HG02798 (cell line): ENCODE results near the gene KDM1B.

Experiments
- ATAC-seq: cut with Tn5 transposase; IDR thresholded peaks from one replicate; pipeline ENCODE4 v1.9.1; 2021; ENCODE audit warnings: mild to moderate bottlenecking; ENCODE audit not compliant: unreplicated experiment, poor library complexity

KDM1B gene, protein sequence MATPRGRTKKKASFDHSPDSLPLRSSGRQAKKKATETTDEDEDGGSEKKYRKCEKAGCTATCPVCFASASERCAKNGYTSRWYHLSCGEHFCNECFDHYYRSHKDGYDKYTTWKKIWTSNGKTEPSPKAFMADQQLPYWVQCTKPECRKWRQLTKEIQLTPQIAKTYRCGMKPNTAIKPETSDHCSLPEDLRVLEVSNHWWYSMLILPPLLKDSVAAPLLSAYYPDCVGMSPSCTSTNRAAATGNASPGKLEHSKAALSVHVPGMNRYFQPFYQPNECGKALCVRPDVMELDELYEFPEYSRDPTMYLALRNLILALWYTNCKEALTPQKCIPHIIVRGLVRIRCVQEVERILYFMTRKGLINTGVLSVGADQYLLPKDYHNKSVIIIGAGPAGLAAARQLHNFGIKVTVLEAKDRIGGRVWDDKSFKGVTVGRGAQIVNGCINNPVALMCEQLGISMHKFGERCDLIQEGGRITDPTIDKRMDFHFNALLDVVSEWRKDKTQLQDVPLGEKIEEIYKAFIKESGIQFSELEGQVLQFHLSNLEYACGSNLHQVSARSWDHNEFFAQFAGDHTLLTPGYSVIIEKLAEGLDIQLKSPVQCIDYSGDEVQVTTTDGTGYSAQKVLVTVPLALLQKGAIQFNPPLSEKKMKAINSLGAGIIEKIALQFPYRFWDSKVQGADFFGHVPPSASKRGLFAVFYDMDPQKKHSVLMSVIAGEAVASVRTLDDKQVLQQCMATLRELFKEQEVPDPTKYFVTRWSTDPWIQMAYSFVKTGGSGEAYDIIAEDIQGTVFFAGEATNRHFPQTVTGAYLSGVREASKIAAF

DNA sequence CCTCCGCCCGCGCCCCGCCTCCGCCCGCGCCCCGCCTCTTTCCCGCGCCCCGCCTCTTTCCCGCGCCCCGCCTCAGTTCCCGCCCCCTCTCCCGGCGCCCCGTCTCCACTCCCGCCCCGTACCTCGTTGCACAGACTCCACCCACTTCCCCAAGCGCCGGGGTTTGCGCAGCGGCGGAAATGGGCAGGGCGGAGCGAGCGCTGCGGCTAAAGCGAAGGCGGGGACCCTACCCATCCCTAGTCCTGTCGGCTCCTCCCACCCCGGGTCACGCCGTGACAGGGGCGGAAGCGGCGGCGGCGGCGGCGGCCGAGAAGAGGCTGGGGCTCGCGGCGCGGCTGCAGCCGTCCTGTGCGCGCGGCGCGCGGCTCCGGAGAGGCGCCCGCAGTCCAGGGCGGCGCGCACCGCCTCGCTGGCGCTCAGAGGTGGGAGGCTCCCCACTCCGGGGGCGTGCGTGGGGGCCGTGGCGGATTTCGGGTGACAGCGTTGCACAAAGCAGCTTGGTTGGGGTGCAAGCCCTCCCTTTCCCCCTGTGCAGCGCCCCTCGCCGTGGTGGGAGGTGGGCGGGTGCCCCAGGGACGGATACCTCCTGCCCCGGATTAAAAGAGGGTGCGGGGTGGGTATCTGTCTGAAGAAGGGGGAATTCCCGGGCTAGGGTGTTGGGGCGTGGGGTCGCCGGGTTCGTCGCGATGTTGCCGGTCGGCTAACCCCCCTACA, at the start of gene KDM1B:
Gene KDM1B (plus strand): TSS at position 273 of the 714 bp plus-strand sequence. CDS start 4,474 bp downstream, outside the sequence.
- peak; percentile 91 for ATAC-seq

DNA sequence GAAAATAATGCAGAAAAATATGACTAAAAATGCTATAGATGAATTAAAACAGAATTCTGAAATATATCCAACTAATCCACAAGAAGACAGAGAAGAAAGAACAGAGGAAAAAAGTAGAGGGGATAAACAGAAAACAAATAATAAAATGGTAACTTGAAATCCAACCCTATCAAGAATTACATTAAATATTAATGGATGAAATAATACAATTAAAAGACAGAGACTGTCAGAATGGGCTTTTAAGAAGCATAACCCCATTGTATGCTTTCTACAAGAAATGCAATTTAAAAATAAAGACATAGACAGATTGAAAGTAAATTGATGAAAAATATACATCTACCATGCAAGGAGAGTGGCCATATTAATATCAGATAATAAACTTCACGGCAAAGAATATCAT, 48.2 kb upstream of the KDM1B start:
- ATAC-seq = no peak

DNA sequence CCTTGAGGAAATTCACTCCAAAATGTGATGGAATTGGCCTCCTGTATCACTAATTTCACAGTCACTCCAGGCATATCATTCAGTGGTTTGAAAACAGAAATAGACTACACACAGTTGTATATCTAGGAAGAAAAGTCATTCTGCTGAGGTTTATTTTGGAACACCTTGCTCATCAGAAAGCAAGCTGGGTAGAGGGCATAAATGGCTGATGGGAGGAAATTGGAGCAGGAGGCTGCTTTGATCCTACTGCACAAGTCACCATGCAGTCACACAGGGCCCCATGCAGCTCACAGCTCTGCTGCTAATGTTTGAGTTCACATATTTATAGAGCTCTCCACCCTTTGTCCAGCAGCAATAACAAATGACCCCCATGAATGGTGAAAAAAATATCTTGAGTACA, 45.1 kb upstream of the KDM1B start:
- ATAC-seq = no peak

DNA sequence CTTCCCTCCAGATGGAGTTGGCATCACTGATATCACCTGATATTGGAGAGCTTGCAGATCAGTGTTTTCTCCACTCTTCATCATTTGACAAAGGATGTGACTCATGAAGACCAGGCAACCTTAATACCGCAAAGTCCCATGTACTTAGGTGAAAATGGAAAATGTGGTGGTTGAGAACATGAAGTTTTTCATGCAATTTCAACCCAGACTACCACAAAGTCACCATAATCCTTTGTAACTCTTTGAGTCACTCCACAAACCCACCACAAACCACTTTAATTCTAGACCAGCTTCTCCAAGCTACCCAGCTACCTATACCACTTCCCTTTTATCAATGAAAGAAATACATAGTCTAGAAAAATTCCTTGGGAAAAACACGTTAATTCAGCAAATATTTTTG, 39.9 kb upstream of the KDM1B start:
- no peak for ATAC-seq

DNA sequence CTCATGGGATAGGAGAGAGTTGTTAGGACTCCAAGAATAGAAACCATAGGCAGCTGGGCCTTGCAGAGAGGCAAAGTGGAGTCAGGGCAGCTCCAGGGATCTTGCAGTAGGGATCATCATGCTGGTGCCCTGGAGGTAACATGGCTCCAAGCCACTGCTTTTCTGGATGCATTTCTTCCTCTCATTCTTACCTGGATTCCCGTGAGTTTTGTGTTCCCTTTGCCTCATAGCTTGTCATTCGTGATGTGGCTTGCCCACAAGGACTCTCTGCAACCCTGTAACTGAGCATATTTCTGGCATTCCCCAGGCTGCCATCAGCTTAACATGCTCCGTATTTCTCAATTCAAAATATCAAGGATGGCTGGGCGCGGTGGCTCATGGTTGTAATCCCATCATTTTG, 38.1 kb upstream of the KDM1B start:
- no peak for ATAC-seq

DNA sequence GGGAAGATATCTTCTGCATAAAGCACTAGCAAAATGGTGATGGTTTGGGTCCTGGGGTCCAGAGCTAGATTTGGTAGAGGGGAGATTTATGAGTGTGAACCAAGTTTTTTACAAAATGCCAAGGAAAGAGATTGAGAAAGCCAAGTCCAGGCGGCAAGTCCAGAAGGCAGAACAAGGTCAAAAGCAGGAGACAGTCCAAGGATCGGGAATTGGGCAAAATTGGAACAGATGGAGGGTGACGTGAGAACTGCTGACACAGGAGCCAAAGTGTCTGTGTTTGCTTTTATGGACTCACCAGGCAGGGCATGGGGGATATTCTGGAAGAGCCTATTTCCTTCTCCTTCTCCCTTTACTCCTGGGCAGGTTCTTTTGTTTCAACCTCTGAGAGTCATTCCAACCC, 36.9 kb upstream of the KDM1B start:
- ATAC-seq = no peak

DNA sequence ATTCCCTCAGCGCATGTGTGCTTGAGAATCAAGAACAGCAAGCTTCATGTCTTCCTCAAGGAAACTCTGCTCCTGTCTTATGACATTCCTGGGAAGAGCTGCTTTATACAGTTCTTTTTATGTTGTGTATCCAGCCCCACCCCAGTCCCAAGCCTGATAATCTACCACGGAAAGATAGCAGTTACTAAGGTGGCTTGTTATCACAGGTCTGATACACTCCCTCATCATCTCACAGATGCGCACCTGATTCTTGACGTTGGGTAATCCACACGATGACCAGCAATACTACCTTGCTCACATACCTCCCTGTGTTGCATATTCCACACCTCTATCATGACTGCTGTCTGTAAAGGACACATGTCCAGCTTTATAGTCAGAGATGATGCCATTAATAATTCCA, 36.0 kb upstream of the KDM1B start:
- no peak for ATAC-seq

DNA sequence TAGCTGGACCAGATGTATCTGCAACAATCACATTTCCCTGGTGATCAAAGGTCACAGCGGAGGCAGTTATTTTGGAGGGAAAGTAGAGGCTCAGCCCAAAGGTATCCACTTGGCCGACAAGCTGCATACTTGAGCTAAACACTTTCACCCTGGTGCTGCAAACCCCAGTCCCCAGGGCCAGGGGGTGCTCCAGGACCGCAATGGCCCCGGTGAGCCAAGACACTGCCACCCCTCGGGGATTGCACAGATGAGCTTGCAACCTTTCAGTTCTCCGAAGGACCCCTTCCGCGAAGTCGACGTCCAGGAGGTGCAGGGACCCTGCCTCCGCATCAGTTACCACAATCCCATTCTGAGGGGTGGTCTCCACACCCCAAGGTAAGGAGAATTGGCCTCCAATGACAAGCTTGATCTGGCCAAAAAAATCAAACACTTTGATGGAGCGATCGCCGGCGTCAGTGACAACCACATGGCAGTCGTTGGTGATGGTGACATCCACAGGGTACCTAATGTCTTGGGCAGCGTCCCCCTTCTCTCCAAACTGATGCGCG, 33.6 kb upstream of the KDM1B start:
- ATAC-seq = no peak

DNA sequence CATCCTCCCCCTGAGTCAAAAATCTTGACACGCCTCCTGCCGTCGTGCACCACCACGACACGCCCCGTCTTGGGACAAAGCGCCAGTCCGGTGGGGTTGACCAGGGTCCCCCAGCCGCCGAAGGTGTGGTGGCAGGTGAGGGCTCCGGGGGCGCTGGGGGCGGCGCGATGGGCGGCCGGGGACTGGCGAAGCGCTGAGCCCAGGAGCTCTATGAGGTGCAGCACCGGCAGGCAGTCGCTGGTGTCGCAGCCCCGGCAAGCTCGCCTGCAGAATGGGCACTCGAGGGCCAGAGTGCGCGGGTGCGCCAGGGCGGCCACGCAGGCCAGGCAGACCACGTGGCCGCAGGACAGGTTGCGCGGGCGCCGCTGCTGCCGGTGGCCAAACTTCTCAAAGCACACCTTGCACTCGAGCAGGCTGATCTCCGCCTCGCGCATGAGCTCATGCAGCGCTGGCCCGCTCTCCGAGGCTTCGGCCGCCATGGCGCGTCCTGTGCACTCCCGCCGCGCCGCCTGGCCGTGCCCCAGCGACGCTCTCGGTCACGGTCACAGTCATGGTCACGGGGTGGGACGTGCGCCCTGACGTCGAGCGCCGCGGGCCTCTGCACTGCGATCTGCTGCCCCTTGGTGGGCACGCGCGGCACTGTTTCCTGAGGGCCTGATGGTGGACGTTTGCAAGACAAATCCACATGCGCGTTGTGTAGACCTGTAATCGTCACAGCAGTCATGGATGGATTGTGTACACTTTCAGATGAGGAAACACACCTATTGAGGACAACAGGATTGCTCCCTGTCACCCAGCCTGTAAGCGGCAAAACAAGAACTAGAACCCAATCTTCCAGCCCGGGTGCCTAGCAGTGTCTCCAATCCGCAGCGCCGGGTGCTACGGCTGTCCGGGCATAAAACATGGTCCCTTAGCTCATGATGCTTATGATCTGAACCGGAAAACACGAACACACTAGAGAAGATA, 32.8 kb upstream of the KDM1B start, which contains the start of gene NHLRC1:
Gene NHLRC1 (minus strand): TSS at position 550 of the 966 bp plus-strand sequence. CDS start 71 bp downstream, at position 479.
- ATAC-seq = peak; percentile 99

DNA sequence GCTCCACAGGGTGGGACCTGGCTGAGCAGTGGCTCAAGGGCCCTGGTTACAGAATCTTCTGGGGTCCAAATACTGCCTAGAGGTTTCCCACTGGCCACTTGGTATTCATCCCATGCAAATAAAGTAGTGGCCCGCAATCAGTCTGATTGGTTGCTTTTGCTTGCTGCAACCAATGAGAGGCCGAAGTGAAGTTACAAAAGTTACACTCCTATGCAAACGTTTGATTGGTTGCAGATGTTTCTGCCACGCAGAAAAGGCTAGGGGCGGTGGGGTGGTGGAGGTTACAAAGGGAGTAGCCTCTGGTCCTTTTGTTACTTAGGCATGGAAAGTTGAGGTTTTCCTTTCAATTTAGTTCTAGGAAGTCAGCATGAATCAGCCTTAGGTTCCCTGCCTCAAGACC, 29.1 kb upstream of the KDM1B start:
- ATAC-seq = no peak

DNA sequence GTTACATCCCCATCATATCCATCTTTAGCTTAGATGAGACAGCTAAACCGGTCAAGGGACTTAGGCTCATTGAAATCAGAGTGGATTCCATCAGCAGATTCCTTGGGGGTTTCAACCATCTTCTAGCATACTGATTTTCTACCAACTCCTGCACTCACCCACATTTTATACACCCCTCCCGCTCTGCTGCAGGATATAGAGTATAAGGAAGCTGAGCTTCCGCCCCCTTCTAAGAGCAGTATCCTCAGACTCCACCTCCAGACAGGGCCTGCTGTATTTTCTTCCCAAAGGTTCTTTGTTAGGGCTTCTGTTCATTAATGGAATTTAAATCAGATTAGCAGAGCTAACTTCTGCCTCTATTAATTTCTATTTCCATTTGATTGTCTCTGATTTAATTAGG, 22.9 kb upstream of the KDM1B start:
- ATAC-seq = no peak

DNA sequence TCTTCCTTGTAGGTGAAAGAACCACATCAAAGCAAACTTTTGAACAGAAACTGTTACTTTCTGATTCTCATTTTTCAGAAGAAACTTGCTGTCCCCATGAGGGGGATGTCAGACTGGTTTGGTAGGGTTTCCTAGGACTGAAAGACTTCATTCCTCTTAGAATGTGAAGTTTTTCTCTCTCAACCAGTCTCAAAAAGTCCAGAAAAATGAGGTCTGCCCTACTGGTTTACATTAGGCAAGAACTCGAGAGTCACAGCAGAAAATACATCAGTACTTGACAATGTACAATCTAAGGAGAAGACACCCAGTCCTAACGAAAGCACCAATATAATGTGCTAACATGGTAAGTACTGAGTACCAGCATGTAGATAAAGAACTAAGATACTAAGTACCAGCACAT, 20.1 kb upstream of the KDM1B start:
- ATAC-seq = no peak

DNA sequence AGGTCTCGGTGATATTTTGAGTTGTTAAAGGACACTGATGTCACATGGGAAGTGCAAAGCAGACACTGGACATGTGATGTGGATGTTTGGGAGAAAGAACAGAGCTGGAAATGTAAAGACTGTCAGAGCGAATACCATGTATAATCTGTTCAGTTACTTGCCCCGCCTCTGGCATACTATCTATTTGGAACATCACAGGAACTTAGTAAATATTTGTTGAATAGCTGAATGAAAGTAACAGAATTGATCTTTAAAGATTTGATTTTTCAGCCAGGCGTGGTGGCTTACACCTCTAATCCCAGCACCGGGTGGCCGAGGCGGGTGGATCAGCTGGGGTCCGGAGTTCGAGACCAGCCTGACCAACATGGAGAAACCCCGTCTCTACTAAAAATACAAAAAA, 19.0 kb upstream of the KDM1B start:
- no peak for ATAC-seq

DNA sequence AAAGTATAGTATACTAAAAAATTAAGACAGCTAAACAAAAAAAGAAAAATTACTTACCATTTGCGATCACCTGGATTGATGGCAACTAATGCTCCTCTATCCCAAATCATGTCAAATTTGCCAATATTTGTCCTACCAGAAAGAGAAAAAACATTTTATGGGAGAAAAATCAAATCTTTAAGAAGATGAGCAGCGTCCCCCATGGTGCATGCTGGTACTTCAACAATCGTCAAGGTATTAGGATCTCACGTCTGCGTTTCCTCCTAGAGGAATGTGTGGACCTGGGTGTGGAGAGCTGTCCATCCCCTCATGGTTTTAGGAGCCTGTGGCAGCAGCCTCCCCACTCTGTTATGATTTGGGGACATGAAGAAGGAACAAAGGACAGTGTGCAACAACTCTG, 16.3 kb upstream of the KDM1B start:
- ATAC-seq = no peak

DNA sequence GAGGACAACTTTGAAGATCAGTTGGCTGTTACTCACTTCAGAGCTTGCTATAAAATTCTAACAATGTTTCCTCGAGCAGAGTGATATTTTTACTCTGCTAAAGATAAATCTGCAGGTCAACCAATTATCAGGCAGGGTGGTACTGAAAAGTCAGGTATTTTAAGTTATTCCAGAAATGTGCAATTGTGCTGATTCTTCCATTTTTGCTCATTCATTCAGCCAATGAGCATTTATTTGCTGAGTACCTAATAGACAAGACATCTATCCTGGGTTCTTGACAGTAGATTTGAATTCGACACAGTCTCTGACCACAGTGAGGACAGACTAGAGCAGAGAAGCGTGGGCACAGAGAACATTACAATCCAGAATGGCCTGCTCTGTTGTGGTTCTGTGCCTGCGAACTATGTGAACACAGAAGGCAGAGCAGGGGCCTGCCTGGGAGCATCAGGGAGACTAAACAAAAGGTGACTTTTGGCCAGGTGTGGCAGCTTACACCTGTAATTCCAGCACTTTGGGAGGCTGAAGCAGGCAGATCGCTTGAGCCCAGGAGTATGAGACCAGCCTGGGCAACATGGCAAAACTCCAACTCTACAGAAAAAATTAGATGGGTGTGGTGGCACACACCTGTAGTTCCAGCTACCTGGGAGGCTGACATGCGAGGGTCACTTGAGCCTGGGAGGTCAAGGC, 15.1 kb upstream of the KDM1B start:
- ATAC-seq = no peak

DNA sequence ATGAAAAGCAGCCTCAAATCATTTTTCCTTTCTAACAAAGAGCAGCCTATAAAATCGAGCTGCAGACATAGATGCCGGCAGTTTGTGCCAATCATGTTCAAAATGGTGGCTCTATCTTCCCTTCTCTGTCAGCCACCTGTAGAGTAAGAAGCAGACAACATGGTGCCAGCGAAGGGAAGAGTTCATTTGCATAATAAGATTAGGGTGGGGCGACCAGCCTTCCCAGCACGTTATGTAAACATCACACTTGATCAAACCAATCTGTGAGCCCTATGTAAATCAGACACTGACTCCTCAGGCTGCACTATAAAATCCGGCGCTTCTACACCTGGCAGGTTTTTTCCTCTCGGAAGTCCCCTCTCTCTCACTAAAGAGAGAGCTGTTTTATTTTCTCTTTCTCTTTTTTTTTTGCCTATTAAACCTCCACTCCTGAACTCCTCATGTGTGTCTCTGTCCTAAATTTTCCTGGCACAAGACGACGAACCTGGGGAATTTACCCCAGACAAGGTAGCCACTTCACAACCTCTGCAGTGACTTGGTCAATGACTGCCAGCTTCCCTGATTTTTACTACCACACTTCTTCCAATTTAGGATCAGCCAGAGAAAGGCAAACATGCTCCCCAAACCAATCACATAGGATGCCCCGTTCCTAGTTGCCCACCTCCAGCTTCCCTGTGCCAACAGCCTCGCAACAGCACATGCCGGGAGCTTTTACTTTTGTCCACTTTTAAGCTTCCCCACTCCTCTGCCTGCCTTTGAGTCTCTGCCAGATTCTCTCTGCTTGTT, 13.2 kb upstream of the KDM1B start:
- ATAC-seq = no peak

DNA sequence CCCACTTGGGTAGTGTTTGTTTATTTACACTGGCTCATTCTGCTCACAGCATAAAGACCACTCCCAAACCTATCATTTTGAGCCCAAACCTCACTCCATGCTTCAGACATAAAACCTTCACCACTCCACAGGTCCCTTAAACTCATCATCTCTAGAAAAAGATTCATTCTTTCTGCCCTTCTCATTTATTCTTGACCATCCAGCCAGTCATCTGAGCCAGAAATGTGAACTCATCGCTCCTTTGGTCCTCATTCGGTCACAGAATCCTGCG, 12.7 kb upstream of the KDM1B start:
- no peak for ATAC-seq

DNA sequence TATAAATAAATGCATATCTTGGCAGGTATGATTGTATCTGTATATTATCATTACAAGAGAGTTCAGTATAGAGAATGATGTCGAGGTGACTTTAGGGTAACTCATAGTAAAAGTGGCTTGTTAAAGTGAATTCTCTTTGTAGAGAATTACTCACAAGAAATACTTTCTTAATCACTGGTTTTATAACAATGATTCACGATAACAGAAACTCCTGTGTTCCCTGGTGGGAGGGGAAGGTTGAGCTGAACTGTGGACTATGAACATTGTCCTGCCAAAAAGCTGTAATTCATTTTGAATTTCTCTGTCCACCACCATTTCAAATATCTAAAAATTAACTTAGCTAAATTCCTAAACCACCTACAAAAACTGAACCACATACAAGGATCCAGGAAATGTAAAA, 8.1 kb upstream of the KDM1B start:
- ATAC-seq = no peak
